ENCODE data around the gene PCDHGA8.

DNA sequence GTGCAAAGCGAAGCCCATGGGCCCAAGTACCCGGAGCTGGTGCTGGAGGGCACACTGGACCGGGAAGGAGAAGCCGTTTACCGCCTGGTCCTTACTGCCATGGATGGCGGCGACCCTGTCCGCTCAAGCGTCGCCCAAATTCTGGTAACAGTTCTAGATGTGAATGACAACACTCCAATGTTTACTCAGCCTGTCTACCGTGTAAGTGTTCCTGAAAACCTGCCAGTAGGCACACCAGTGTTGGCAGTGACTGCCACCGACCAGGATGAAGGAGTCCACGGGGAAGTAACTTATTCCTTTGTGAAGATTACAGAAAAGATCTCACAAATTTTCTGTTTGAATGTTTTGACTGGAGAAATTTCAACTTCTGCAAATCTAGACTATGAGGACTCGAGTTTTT, 17.8 kb upstream of the PCDHGA8 start:
- TF ChIP-seq ARNT (IDR thresholded peaks at IDR 0.05), result no peak
- TF ChIP-seq LEF1 (IDR thresholded peaks at IDR 0.05; ENCODE audit: borderline replicate concordance), result no peak
- no peak for TF ChIP-seq NFRKB (IDR thresholded peaks at IDR 0.05)
- TF ChIP-seq FOXA1 (IDR thresholded peaks at IDR 0.05), result no peak
- no peak for TF ChIP-seq FOXK2 (IDR thresholded peaks at IDR 0.05)
- TF ChIP-seq BHLHE40 (IDR thresholded peaks at IDR 0.05; ENCODE audit: borderline replicate concordance), result no peak
- TF ChIP-seq FOXM1 (IDR thresholded peaks at IDR 0.05; ENCODE audit: borderline replicate concordance), result no peak
- no peak for TF ChIP-seq TARDBP (IDR thresholded peaks at IDR 0.05)
- no peak for TF ChIP-seq HDGF (IDR thresholded peaks at IDR 0.05; ENCODE audit: borderline replicate concordance)
- no peak for TF ChIP-seq PKNOX1 (IDR thresholded peaks at IDR 0.05)
- TF ChIP-seq ELF4 (IDR thresholded peaks at IDR 0.05), result no peak
- no peak for TF ChIP-seq ZNF384 (IDR thresholded peaks at IDR 0.05)
- no peak for TF ChIP-seq L3MBTL2 (conservative IDR thresholded peaks at IDR 0.05)
- no peak for TF ChIP-seq SUZ12 (IDR thresholded peaks at IDR 0.05)

Measured in HEK293T (cell line).